ENCODE measurements around the gene MED10.

Gene MED10

DNA sequence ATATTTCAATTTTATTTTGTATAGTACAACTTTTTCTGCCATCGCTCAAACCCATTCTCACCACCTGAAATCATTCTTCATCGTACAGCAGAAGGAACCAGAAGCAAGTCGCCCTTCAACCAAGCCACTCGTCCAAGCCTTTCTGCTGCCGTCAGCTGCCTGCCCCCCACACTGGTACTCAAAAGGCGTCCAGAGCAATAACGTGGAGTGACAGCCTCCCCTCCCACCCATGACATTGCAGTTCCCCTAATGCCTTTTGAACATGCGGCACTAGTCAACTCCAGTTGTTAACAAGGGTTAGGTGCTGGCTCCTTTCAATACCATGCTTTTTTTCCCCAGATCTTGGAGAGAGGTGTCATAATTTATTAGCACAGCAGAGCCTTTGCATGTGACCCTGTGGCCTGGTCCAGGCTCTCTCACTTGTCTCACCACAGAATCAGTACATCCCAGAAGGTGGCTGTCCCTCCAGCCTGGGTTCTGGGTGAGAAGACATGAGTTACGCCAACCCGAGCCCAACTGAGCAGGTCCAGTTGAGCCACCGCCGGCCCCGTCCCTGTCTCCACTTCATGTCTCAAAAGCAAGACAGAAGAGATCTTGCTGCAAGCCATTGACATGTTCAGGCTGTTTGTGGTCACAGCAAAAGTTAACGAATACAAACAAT lies 20.4 kb upstream of the MED10 start:
- DNase-seq = no peak

GRCh38 chr5:6397536-6398269 lies 19.4 kb upstream of the MED10 start:
- no peak for DNase-seq

- no peak for DNase-seq
Observed at GRCh38 chr5:6396836-6397535, 18.6 kb upstream of the MED10 start.

GRCh38 chr5:6396043-6396442 lies 17.7 kb upstream of the MED10 start:
- DNase-seq = no peak

DNA sequence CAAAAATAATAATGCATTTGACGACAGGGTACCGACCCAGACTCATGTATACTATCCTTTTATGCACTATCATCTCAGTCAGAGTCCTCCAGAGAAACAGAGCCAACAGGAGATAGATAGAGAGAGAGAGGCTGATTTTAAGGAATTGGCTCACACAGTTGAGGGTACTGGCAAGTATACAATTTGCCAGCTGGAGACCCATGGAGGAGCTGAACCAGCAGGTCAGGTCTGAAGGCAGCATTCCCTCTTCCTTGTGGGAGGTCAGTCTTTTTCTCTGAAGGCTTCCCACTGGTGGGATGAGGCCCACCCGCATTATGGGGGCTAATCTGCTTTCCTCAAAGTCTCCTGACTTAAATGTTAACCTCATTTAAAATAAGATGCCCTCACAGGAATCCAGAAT lies 17.3 kb upstream of the MED10 start:
- no peak for DNase-seq

DNA sequence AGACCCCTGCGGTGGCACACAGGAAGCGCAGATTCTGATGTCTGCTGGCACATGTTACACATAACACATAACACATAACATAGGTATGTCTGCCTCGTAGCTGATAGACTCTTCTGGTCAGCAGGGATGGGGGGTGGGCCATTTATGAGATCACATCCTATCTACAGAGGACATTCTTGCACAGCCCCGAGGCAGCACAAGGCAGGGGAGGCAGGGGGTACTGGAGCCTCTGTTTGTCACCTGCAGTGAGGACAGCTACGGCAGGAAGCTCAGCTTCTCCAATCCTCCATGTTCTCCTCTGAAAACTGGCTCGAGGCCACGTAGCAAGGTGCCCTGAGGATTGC lies 16.7 kb upstream of the MED10 start:
- DNase-seq = peak; percentile 9

DNA sequence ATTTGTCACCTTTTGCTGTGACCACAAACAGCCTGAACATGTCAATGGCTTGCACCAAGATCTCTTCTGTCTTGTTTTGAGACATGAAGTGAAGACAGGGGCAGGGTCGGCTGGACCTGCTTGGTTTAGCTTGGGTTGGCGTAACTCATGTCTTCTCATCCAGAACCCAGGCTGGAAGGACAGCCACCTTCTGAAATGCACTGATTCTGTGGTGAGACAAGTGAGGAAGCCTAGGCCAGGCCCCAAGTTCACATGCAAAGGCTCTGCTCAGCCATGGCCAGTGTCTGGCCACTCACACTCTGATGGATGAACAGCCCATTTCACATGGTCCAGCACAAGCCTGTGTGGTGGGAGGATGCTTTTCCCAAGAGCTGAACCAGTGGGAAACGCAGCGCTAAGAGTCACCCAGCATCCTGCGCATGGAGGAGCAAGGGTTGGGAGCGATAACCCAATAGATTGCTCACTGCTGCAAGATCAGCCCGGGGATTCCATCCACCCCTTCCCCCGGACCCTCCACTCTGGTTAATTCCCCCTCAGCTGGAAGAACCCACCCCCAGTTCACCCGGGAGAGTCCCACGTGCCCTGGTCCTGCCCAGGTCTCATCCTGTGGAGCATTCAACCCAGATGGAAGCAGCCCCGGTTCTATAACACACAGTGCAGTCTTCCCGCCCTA lies 16.2 kb upstream of the MED10 start:
- DNase-seq = no peak

DNA sequence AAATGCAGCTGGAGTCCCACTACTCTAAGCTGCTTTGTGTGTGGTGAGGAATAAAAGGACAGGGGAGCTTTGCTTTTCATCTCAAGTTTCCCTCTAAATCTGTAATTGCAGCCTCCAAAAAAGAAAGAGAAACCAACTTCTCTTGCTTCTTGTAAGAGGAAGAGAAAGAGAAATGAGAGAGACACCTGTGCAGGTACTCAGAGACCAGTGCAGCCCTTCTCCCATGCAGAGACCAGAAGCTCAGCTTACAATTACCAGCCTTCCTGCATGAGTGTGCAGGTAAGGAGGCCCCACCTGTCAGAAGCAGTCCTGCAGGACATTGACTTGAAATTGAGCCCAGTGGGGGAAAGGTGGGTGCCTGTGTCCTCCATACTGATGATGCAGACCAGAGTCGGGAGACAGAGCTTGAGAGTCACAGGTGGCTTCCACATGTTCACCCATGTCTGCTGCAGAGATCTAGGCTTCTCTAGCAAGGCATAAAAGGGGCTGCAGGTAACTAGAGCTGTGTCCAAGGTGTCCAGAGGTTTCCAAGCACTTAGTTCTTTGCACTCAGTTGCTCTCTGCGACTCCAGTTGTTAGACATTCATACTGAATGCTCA lies 15.3 kb upstream of the MED10 start:
- DNase-seq = no peak

- no peak for DNase-seq
Observed at GRCh38 chr5:6392561-6392960, 14.2 kb upstream of the MED10 start.

GRCh38 chr5:6391151-6391550 lies 12.8 kb upstream of the MED10 start:
- DNase-seq = no peak

GRCh38 chr5:6389946-6390530 lies 11.7 kb upstream of the MED10 start:
- no peak for DNase-seq

DNA sequence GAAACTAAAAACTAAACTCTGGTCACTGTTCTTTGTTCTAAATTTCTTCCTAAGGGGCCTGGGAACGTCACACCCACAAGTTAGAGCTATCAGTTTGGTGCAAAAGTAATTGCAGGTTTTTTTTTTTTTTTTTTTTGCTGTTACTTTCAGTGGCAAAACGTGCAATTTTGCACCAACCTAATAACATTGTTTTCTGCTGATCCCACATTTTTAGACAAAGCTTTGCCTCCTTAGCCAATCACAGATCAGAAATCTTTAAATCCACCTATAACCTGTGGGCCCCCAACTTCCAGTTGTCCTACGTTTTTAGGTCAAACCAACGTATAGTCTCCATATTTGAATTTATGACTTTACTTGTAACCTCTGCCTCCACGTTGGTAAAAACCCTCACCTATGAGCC lies 11.1 kb upstream of the MED10 start:
- DNase-seq = no peak

DNA sequence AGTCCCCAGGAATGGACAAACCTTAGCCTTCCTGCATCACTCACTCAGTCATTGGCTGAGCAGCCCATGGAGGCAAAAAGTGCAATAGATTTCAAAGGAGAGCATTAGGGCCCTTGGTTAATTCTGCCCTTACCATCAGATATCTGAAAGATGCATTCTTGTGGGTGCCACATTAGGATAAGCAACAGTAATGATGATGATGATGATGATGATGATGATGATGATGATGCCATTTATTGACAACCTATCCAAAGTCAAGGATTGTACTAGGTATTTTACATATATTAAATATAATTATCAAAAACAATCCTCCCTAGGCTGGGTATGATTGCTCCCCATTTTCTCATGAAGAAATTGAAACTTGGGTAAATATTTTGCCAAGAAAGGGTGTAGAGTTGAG lies 9.6 kb upstream of the MED10 start:
- no peak for DNase-seq

DNA sequence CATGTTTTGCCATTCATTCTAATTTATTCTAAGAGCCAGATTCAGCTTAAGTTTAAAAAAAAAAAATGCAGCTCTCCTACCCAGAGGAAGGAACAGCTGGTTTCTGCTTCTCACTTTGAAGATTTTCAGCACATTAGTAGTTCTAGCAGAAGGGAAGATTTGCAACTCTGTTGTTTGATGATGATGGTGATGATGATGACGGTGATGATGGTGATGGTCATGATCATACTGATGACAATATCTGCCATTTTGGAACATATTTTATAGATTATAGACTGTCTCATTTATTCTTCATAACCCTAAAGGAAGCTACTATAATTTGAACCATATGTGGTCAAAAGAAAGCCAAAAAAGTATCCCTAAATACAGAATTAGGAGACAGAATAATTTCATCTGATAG lies 7.9 kb upstream of the MED10 start:
- DNase-seq = no peak

- no peak for DNase-seq
Observed at GRCh38 chr5:6384856-6385255, 6.5 kb upstream of the MED10 start.

- peak; percentile 40 for DNase-seq
Observed at GRCh38 chr5:6383376-6383775, 5.0 kb upstream of the MED10 start.

DNA sequence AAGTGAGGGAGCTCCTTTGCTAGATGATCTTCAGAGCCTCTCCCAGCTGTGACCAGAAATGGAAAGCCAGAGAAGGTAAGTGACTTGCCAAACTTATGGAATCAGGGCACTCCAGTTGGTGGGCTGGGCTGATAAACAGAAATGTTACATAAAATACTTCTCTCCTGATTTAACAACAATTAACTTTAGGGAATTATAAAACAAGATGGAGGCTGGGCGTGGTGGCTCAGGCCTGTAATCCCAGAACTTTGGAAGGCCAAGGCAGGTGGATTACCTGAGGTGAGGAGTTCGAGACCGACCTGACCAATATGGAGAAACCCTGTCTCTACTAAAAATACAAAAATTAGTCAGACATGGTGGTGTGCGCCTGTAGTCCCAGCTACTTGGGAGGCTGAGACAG lies 899 bp upstream of the MED10 start:
- no peak for DNase-seq

- no peak for DNase-seq
Observed at GRCh38 chr5:6378766-6379103, 388 bp upstream of the MED10 start.

DNA sequence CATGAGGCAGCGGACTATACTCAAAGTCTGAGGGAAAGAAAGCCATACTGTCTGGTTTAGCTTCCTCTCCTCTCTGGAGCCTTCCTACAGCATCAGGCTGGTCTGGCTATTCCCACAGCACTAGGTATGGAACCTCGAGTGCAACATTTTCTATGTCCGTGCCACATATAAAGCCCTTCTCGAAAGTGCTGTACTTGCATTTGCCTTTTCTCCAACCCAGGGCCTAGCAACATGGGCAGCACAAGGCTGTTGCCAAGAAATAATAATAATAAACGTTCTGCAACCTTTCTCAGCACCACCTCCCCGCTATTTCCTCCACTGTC lies 804 bp downstream of the MED10 start:
- DNase-seq = no peak

GRCh38 chr5:6376974-6377520 lies 1.3 kb downstream of the MED10 start:
- DNase-seq = no peak

- DNase-seq = no peak
Observed at GRCh38 chr5:6373081-6373846, 5.1 kb downstream of the MED10 start.
